Transverse colon (tissue), 3 donors: Measurements from ENCODE around the gene MRAS.

Experiments used
- CTCF ChIP-seq, 5 experiments: fragments of 200-600 bp in 3 of 5; fragments of 450-650 bp in 2 of 5; sonication (generic) in 3 of 5; IDR thresholded peaks; 1 replicate in 2 of 5; 2 replicates in 3 of 5; pipeline ENCODE4 v1.5.1; 2016 to 2017; ENCODE audit warnings: antibody characterized with exemption in 5 of 5, inconsistent platforms in 3 of 5, mild to moderate bottlenecking in 2 of 5, moderate library complexity in 1 of 5
- POLR2A ChIP-seq: fragments of 450-650 bp; IDR thresholded peaks from one replicate; pipeline ENCODE4 v1.6.1; 2016; ENCODE audit warnings: antibody characterized with exemption, mild to moderate bottlenecking, moderate library complexity

GRCh38 chr3:138448631-138449030 is 100.3 kb downstream of the MRAS start:
- TF ChIP-seq CTCF (IDR thresholded peaks at IDR 0.05) = no peak
- TF ChIP-seq POLR2A = no peak
